ENCODE measurements around the gene RAET1G.
"Not testable (repeated sequence)": the region's sequence is repeated elsewhere in the genome, so short reads cannot be mapped to it uniquely, and the experiment has no call there.

The RAET1G gene

GRCh38 chr6:149897015-149897697 lies 25.8 kb downstream of the RAET1G start:
- no peak for DNase-seq (ENCODE audit: low read depth)

GRCh38 chr6:149896491-149896890 lies 26.4 kb downstream of the RAET1G start:
- DNase-seq (ENCODE audit: low read depth), result no peak

- DNase-seq (ENCODE audit: low read depth), result no peak
These were observed 27.1 kb downstream of the RAET1G start for GRCh38 chr6:149895833-149896271.

GRCh38 chr6:149895048-149895590 lies 27.8 kb downstream of the RAET1G start:
- no peak for DNase-seq (ENCODE audit: low read depth)

GRCh38 chr6:149891864-149892263 lies 31.1 kb downstream of the RAET1G start:
- not testable (repeated sequence) for DNase-seq (ENCODE audit: low read depth)

GRCh38 chr6:149891259-149891658 lies 31.7 kb downstream of the RAET1G start:
- DNase-seq (ENCODE audit: low read depth), result no peak

GRCh38 chr6:149890629-149891045 lies 32.3 kb downstream of the RAET1G start:
- no peak for DNase-seq (ENCODE audit: low read depth)

GRCh38 chr6:149889326-149889725 lies 33.6 kb downstream of the RAET1G start:
- no peak for DNase-seq (ENCODE audit: low read depth)

- no peak for DNase-seq (ENCODE audit: low read depth)
These were observed 34.3 kb downstream of the RAET1G start for GRCh38 chr6:149888659-149889058.

GRCh38 chr6:149888093-149888492 lies 34.8 kb downstream of the RAET1G start:
- no peak for DNase-seq (ENCODE audit: low read depth)

GRCh38 chr6:149887343-149887742 lies 35.6 kb downstream of the RAET1G start:
- no peak for DNase-seq (ENCODE audit: low read depth)

GRCh38 chr6:149885888-149886287 lies 37.0 kb downstream of the RAET1G start:
- no peak for DNase-seq (ENCODE audit: low read depth)

- DNase-seq (ENCODE audit: low read depth), result no peak
These were observed 38.3 kb downstream of the RAET1G start for GRCh38 chr6:149884617-149885016.

GRCh38 chr6:149884215-149884614 lies 38.7 kb downstream of the RAET1G start:
- no peak for DNase-seq (ENCODE audit: low read depth)

- no peak for DNase-seq (ENCODE audit: low read depth)
These were observed 41.1 kb downstream of the RAET1G start for GRCh38 chr6:149881860-149882259.

- DNase-seq (ENCODE audit: low read depth), result no peak
These were observed 41.7 kb downstream of the RAET1G start for GRCh38 chr6:149881066-149881766.

GRCh38 chr6:149877659-149878058 lies 45.3 kb downstream of the RAET1G start:
- no peak for DNase-seq (ENCODE audit: low read depth)

- no peak for DNase-seq (ENCODE audit: low read depth)
These were observed 46.5 kb downstream of the RAET1G start for GRCh38 chr6:149876241-149876933.

- no peak for DNase-seq (ENCODE audit: low read depth)
These were observed 50.7 kb downstream of the RAET1G start for GRCh38 chr6:149872233-149872632.

GRCh38 chr6:149871182-149871581 lies 51.7 kb downstream of the RAET1G start:
- no peak for DNase-seq (ENCODE audit: low read depth)

GRCh38 chr6:149869275-149869892 lies 53.5 kb downstream of the RAET1G start:
- DNase-seq (ENCODE audit: low read depth), result no peak

All from T-helper 22 cell (primary cell).